NCI-H2196 (cell line): ENCODE results near the gene SHROOM1.
A peak's percentile ranks its signal among the peaks of the same experiment; 100 is the strongest.
"Not testable (repeated sequence)": the region's sequence is repeated elsewhere in the genome, so short reads cannot be mapped to it uniquely, and the experiment has no call there.

Source experiments
- DNase-seq: peaks from one replicate; lab custom pipeline; 2025; ENCODE audit not compliant: unreplicated experiment; lab: John Stamatoyannopoulos, UW

The SHROOM1 gene

GRCh38 chr5:132830436-132831094 lies at the start of gene SHROOM1:
SHROOM1 (minus strand) TSS chr5:132830647; CDS start chr5:132826140, 4,507 bp downstream.
- DNase-seq: peak; percentile 83

GRCh38 chr5:132877938-132878337 lies 47.5 kb upstream of the SHROOM1 start:
- peak; percentile 80 for DNase-seq

- no peak for DNase-seq
Observed at GRCh38 chr5:132877466-132877865, 47.0 kb upstream of the SHROOM1 start.

GRCh38 chr5:132876020-132876759 lies 45.7 kb upstream of the SHROOM1 start:
- DNase-seq: no peak

- DNase-seq: no peak
Observed at GRCh38 chr5:132873930-132874271, 43.5 kb upstream of the SHROOM1 start.

- DNase-seq: no peak
Observed at GRCh38 chr5:132873119-132873929, 42.9 kb upstream of the SHROOM1 start, which contains the start of gene LEAP2. LEAP2 (plus strand) TSS chr5:132873668; CDS start chr5:132873695, 27 bp downstream.

- no peak for DNase-seq
Observed at GRCh38 chr5:132872788-132873118, 42.3 kb upstream of the SHROOM1 start.

GRCh38 chr5:132871459-132872284 lies 41.2 kb upstream of the SHROOM1 start:
- DNase-seq: no peak

- DNase-seq: no peak
Observed at GRCh38 chr5:132870801-132871200, 40.4 kb upstream of the SHROOM1 start.

- DNase-seq: no peak
Observed at GRCh38 chr5:132868754-132869153, 38.3 kb upstream of the SHROOM1 start.

- no peak for DNase-seq
Observed at GRCh38 chr5:132867046-132867451, 36.6 kb upstream of the SHROOM1 start.

- DNase-seq: peak; percentile 99
Observed at GRCh38 chr5:132866342-132867045, 36.0 kb upstream of the SHROOM1 start, which contains the start of the genes GDF9 and UQCRQ. GDF9 (minus strand) TSS chr5:132866469; CDS start chr5:132864533, 1,936 bp downstream. UQCRQ (plus strand) TSS chr5:132866642; CDS start chr5:132866882, 240 bp downstream.

- DNase-seq: no peak
Observed at GRCh38 chr5:132865668-132866341, 35.4 kb upstream of the SHROOM1 start.

GRCh38 chr5:132860742-132861141 lies 30.3 kb upstream of the SHROOM1 start:
- DNase-seq: no peak

- no peak for DNase-seq
Observed at GRCh38 chr5:132859889-132860437, 29.5 kb upstream of the SHROOM1 start.

GRCh38 chr5:132856011-132856410 lies 25.6 kb upstream of the SHROOM1 start:
- DNase-seq: no peak

GRCh38 chr5:132854992-132855391 lies 24.5 kb upstream of the SHROOM1 start:
- not testable (repeated sequence) for DNase-seq

- DNase-seq: no peak
Observed at GRCh38 chr5:132854301-132854700, 23.9 kb upstream of the SHROOM1 start.

- no peak for DNase-seq
Observed at GRCh38 chr5:132853790-132854189, 23.3 kb upstream of the SHROOM1 start.
